Tibial nerve (tissue), 4 donors: ENCODE results near the gene NME8. TPM values are rescaled to one million over a fixed set of nuclear protein-coding genes. Genes with fewer than 3 reads are reported as not detected.

Source experiments
- DNase-seq, 2 donors: peaks; one replicate each; pipeline ENCODE4 v3.0.0-alpha.2; 2019; ENCODE audit warnings: low spot score in 2 of 2
- H3K27ac ChIP-seq, 4 donors: fragments of 200-600 bp; sonication (generic) in 3 of 4; one replicate each; pipeline ENCODE4 v1.5.1; 2017 to 2019; ENCODE audit warnings: mild to moderate bottlenecking in 1 of 4
- H3K27me3 ChIP-seq, 2 donors: fragments of 200-600 bp; sonication (generic) in 1 of 2; one replicate each; pipeline versions ENCODE4 v1.5.1 to v1.6.0; 2017 to 2019
- H3K36me3 ChIP-seq, 3 donors: fragments of 200-600 bp; sonication (generic); one replicate each; pipeline ENCODE4 v1.5.1; 2018 to 2019
- H3K4me1 ChIP-seq, 4 donors: fragments of 200-600 bp; sonication (generic) in 3 of 4; one replicate each; pipeline ENCODE4 v1.5.1; 2017 to 2019
- H3K4me3 ChIP-seq, 4 donors: fragments of 200-600 bp; sonication (generic) in 3 of 4; one replicate each; pipeline ENCODE4 v1.5.1; 2017 to 2019; ENCODE audit warnings: mild to moderate bottlenecking in 1 of 4, moderate library complexity in 1 of 4
- H3K9me3 ChIP-seq, 4 donors: fragments of 200-600 bp; sonication (generic) in 3 of 4; one replicate each; pipeline ENCODE4 v1.5.1; 2017 to 2019
- EP300 ChIP-seq, 2 donors: sonication (generic); formaldehyde crosslinking; IDR thresholded peaks; one replicate each; pipeline ENCODE4 v1.6.1; 2017; ENCODE audit warnings: antibody characterized with exemption in 2 of 2, mild to moderate bottlenecking in 1 of 2
- POLR2A ChIP-seq, 2 donors: fragments of 450-650 bp; IDR thresholded peaks; one replicate each; pipeline ENCODE4 v1.6.1; 2017; ENCODE audit warnings: antibody characterized with exemption in 2 of 2, mild to moderate bottlenecking in 2 of 2, moderate library complexity in 2 of 2
- WGBS, 2 donors: methylation state at CpG; one replicate each; pipeline ENCODE4 v1.1.5; 2018; 5-methylcytosine and 5-hydroxymethylcytosine counted together
- total RNA-seq, 4 donors: library from RNA; depleted of rRNA; stranded (reverse); fragments of >200 nt; gene quantifications; one replicate each; pipeline ENCODE4 v1.1.0, GENCODE V29; 2016
- TF ChIP-seq, protein P1 (sequence below), 5 experiments: fragments of 200-600 bp in 3 of 5; fragments of 450-650 bp in 2 of 5; sonication (generic) in 3 of 5; IDR thresholded peaks; one replicate each; pipeline ENCODE4 v1.5.1; 2016 to 2019; ENCODE audit warnings: antibody characterized with exemption in 5 of 5, mild to moderate bottlenecking in 3 of 5, moderate library complexity in 2 of 5

The NME8 gene
- total RNA-seq, 4 donors from 2014 or later = not detected

DNA sequence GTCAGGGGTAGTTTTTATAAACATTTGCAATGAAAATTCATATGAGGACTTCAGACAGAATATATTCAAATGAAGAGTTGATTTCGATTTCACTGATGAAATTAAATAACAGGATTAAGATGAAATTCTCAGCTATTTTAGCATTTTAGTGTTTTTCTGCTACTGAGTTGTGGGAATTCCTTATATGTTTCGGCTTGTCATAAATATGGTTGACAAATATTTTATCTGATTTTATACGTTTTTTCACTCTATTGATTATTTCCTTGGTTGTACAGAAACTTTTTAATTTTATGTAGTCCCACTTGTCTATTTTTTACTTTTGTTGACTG lies 14.6 kb upstream of the NME8 start:
- H3K27me3 ChIP-seq = no peaks in the 10 kb centered on the region
- H3K27ac ChIP-seq = no peak overlapping the region
- WGBS, 2 donors = 29 to 30% methylated on average over 3 of the region's 3 CpGs
- no peak overlapping the region for H3K4me3 ChIP-seq
- TF ChIP-seq POLR2A (IDR thresholded peaks at IDR 0.05) (no peak), EP300 (IDR thresholded peaks at IDR 0.05) (no peak)
- TF ChIP-seq, protein P1, sequence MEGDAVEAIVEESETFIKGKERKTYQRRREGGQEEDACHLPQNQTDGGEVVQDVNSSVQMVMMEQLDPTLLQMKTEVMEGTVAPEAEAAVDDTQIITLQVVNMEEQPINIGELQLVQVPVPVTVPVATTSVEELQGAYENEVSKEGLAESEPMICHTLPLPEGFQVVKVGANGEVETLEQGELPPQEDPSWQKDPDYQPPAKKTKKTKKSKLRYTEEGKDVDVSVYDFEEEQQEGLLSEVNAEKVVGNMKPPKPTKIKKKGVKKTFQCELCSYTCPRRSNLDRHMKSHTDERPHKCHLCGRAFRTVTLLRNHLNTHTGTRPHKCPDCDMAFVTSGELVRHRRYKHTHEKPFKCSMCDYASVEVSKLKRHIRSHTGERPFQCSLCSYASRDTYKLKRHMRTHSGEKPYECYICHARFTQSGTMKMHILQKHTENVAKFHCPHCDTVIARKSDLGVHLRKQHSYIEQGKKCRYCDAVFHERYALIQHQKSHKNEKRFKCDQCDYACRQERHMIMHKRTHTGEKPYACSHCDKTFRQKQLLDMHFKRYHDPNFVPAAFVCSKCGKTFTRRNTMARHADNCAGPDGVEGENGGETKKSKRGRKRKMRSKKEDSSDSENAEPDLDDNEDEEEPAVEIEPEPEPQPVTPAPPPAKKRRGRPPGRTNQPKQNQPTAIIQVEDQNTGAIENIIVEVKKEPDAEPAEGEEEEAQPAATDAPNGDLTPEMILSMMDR (IDR thresholded peaks at IDR 0.05) = no peak
- no peaks in the 10 kb centered on the region for H3K9me3 ChIP-seq
- no peaks in the 10 kb centered on the region for H3K36me3 ChIP-seq
- peaks cover 0 to 7% (median 0%) of the 10 kb centered on the region in 4 donors for H3K4me1 ChIP-seq
- no peak for DNase-seq

DNA sequence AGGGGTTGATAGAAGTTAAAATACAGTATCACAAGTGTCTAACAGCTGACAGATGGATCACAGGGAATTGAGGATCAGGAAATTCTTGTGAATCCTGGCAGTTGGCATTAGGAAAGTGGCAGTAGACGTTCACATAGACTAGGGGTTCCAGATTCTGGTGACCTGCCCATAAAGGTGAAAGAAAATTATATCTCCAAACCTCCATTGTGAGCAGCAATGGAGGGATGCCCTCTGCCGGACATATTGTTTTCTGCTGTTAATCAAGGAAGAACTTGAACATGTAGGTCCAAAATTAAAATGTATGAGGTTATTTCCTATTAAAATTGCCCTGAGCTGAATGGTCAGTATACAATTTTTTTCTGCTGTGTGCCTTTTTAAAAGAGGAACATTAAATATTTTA lies 5.1 kb downstream of the NME8 start:
- Histone ChIP-seq H3K9me3 (no peaks in the 10 kb centered on the region), H3K4me1 (no peaks in the 10 kb centered on the region), H3K27me3 (no peaks in the 10 kb centered on the region), H3K4me3 (no peak overlapping the region), H3K27ac (no peak overlapping the region), H3K36me3 (no peaks in the 10 kb centered on the region)
- 30 to 42% methylated on average over 2 of the region's 2 CpGs for WGBS, 2 donors
- TF ChIP-seq POLR2A (IDR thresholded peaks at IDR 0.05) (no peak), EP300 (IDR thresholded peaks at IDR 0.05) (no peak)
- TF ChIP-seq, protein P1 (IDR thresholded peaks at IDR 0.05) = no peak
- no peak for DNase-seq

DNA sequence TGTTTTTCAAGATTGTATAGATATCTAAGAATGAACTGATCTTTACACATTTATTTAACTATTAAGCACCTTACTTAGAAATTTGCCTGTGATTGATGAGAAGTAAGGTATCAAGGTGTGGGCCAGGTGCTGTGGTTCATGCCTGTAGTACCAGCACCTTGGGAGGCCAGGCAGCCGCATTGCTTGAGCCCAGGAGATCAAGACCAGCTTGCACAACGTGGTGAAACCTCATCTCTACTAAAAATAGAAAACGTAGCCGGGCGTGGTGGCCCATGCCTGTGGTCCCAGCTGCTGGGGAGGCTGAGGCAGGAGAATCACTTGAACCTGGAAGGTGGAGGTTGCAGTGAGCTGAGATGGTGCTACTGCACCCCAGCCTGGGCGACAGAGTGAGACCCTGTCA lies 33.7 kb downstream of the NME8 start:
- Histone ChIP-seq H3K4me3 (no peak overlapping the region), H3K27me3 (no peaks in the 10 kb centered on the region), H3K9me3 (no peaks in the 10 kb centered on the region), H3K36me3 (no peaks in the 10 kb centered on the region), H3K4me1 (no peaks in the 10 kb centered on the region), H3K27ac (no peak overlapping the region)
- 86% methylated on average over 6 of the region's 6 CpGs for WGBS, 2 donors
- DNase-seq = no peak
- TF ChIP-seq EP300 (IDR thresholded peaks at IDR 0.05) = no peak
- TF ChIP-seq POLR2A (IDR thresholded peaks at IDR 0.05) = no peak
- TF ChIP-seq, protein P1 (IDR thresholded peaks at IDR 0.05) = no peak

DNA sequence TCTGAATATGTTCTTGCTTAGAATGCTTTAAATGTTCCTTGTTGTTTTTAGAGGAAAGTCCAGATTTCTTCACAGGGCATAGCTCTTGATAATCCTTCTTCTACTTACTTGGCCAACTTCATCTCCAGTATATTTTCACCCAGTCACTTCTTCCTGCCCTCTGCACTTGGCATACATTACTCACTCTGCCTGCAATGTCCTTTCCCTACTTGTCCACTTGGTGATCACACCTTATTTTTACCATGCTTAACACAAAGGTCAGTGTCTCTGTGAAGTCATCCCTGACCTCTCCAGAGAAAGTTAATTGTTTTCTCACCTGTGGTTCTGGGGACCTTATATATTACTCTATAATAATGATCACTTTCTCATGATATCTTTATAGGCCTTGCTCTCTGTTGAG lies 45.0 kb downstream of the NME8 start:
- DNase-seq = no peak
- Histone ChIP-seq H3K4me3 (no peak overlapping the region), H3K27me3 (no peaks in the 10 kb centered on the region), H3K9me3 (no peaks in the 10 kb centered on the region), H3K27ac (no peak overlapping the region), H3K36me3 (no peaks in the 10 kb centered on the region), H3K4me1 (no peaks in the 10 kb centered on the region)
- TF ChIP-seq EP300 (IDR thresholded peaks at IDR 0.05) = no peak
- TF ChIP-seq, protein P1 (IDR thresholded peaks at IDR 0.05) = no peak
- no peak for TF ChIP-seq POLR2A (IDR thresholded peaks at IDR 0.05)

GRCh38 chr7:37894671-37895070 lies 46.3 kb downstream of the NME8 start:
- no peaks in the 10 kb centered on the region for H3K9me3 ChIP-seq
- H3K4me3 ChIP-seq = no peak overlapping the region
- DNase-seq = no peak
- no peaks in the 10 kb centered on the region for H3K27me3 ChIP-seq
- no peaks in the 10 kb centered on the region for H3K36me3 ChIP-seq
- WGBS, 2 donors = 91 to 97% methylated on average over 3 of the region's 3 CpGs
- H3K4me1 ChIP-seq = no peaks in the 10 kb centered on the region
- no peak overlapping the region for H3K27ac ChIP-seq
- TF ChIP-seq, protein P1 (IDR thresholded peaks at IDR 0.05) = no peak
- TF ChIP-seq POLR2A (IDR thresholded peaks at IDR 0.05) = no peak
- TF ChIP-seq EP300 (IDR thresholded peaks at IDR 0.05) = no peak
